HCT116 (cell line): Measurements from ENCODE around the gene TMC6. TPM values are rescaled to one million over a fixed set of nuclear protein-coding genes. Genes with fewer than 3 reads are reported as not detected.

Experiments
- ATAC-seq: fragments of 200-7000 bp; cut with Tn5 transposase; 2 replicates; pipeline ENCODE4 v1.9.1; 2020; ENCODE audit warnings: mild to moderate bottlenecking, moderate library complexity
- BruUV-seq: library from RNA; stranded (reverse); fragments of 400-500 nt; replicated peaks from 2 replicates; lab custom pipeline; 2021; lab: Mats Ljungman, UMichigan
- CTCF ChIA-PET: fragments of 300-600 bp; sonication (Branson Sonifier 250); formaldehyde crosslinking; loops from one replicate; lab custom pipeline; 2021; ENCODE audit warnings: antibody characterized with exemption; lab: Charles Lee
- POLR2A ChIA-PET: fragments of 300-600, 350-600 bp; sonication (Branson Sonifier 250); formaldehyde crosslinking; loops from one replicate; lab custom pipeline; 2021; ENCODE audit warnings: antibody characterized with exemption; lab: Charles Lee
- RAD21 ChIA-PET, 2 experiments: fragments of 300-600 bp; sonication (Branson Sonifier 250); formaldehyde crosslinking; loops; one replicate each; lab custom pipeline; 2023; ENCODE audit warnings: low total read pairs in 2 of 2; ENCODE audit not compliant: uncharacterized antibody in 2 of 2, unreplicated experiment in 2 of 2, low non-redundant PET in 1 of 2; lab: Charles Lee
- DNase-seq: peaks from one replicate; pipeline ENCODE4 v3.0.0-alpha.2; 2010; ENCODE audit warnings: low read depth, low spot score
- H2AFZ ChIP-seq: fragments of 200-600 bp; shearing (Covaris generic), sonication (generic); 2 replicates; pipeline ENCODE4 v1.6.1; 2017; ENCODE audit warnings: low read depth, mixed run types, mixed read lengths, antibody characterized with exemption, low read length; ENCODE audit not compliant: poor library complexity, severe bottlenecking
- H3K27ac ChIP-seq: 2 replicates; pipeline ENCODE4 v1.5.1; 2012; ENCODE audit warnings: low read depth, low read length
- H3K27me3 ChIP-seq: fragments of 200-600 bp; sonication (generic); 2 replicates; pipeline ENCODE4 v1.6.1; 2016; ENCODE audit warnings: mixed run types, low read length, mixed read lengths; ENCODE audit not compliant: insufficient read depth
- H3K36me3 ChIP-seq, 2 experiments: fragments of 200-500 bp in 1 of 2; fragments of 200-600 bp in 1 of 2; sonication (Bioruptor generic) in 1 of 2; sonication (generic) in 1 of 2; 2 replicates each; pipeline versions ENCODE4 v1.5.1 to v1.6.1; 2014 to 2016; ENCODE audit warnings: low read length in 2 of 2, inconsistent platforms in 1 of 2, mixed read lengths in 1 of 2, mixed run types in 1 of 2; ENCODE audit not compliant: insufficient read depth in 2 of 2, control insufficient read depth in 1 of 2
- H3K4me1 ChIP-seq, 2 experiments: fragments of 200-600 bp in 1 of 2; sonication (generic) in 1 of 2; 2 replicates each; pipeline versions ENCODE4 v1.5.1 to v1.6.1; 2012 to 2017; ENCODE audit warnings: low read length in 2 of 2, inconsistent platforms in 1 of 2, mild to moderate bottlenecking in 1 of 2, mixed read lengths in 1 of 2, mixed run types in 1 of 2, moderate library complexity in 1 of 2; ENCODE audit not compliant: insufficient read depth in 2 of 2, control insufficient read depth in 1 of 2
- H3K4me2 ChIP-seq: fragments of 200-600 bp; sonication (generic); 2 replicates; pipeline ENCODE4 v1.6.1; 2017; ENCODE audit warnings: mixed run types, low read length, mixed read lengths
- H3K4me3 ChIP-seq, 2 experiments: fragments of 200-600 bp in 1 of 2; sonication (generic) in 1 of 2; replicated peaks in 1 of 2; 2 replicates each; pipeline ENCODE4 v1.5.1; 2011 to 2016; ENCODE audit warnings: low read length in 2 of 2, control low read depth in 1 of 2, low read depth in 1 of 2, mild to moderate bottlenecking in 1 of 2, mixed read lengths in 1 of 2, mixed run types in 1 of 2
- H3K79me2 ChIP-seq: fragments of 200-600 bp; sonication (generic); 2 replicates; pipeline ENCODE4 v1.6.1; 2017; ENCODE audit warnings: mild to moderate bottlenecking, mixed run types, low read length, moderate library complexity, mixed read lengths; ENCODE audit not compliant: insufficient read depth
- H3K9ac ChIP-seq: fragments of 200-600 bp; sonication (generic); 2 replicates; pipeline ENCODE4 v1.6.1; 2016; ENCODE audit warnings: low read length, mixed read lengths
- H3K9me2 ChIP-seq: fragments of 200-600 bp; sonication (generic), shearing (Covaris generic); 2 replicates; pipeline ENCODE4 v1.6.1; 2017; ENCODE audit warnings: mixed run types, mild to moderate bottlenecking, moderate library complexity; ENCODE audit not compliant: insufficient read depth
- H3K9me3 ChIP-seq, 2 experiments: fragments of 200-500 bp in 1 of 2; fragments of 200-600 bp in 1 of 2; sonication (Bioruptor generic) in 1 of 2; sonication (generic) in 1 of 2; 2 replicates each; pipeline ENCODE4 v1.6.1; 2014 to 2017; ENCODE audit warnings: low read length in 2 of 2, mixed read lengths in 2 of 2, inconsistent platforms in 1 of 2, low read depth in 1 of 2, mild to moderate bottlenecking in 1 of 2, mixed run types in 1 of 2, moderate library complexity in 1 of 2; ENCODE audit not compliant: control insufficient read depth in 1 of 2, insufficient read depth in 1 of 2
- H4K20me1 ChIP-seq: fragments of 200-600 bp; sonication (generic), shearing (Covaris generic); 2 replicates; pipeline ENCODE4 v1.6.1; 2017; ENCODE audit warnings: mixed run types, mild to moderate bottlenecking, moderate library complexity; ENCODE audit not compliant: insufficient read depth
- EGR1 ChIP-seq: IDR thresholded peaks from 2 replicates; pipeline ENCODE4 v1.6.1; 2012; ENCODE audit warnings: low read depth
- FOSL1 ChIP-seq: IDR thresholded peaks from 2 replicates; pipeline ENCODE4 v1.6.1; 2012; ENCODE audit warnings: low read depth
- JUND ChIP-seq: IDR thresholded peaks from 2 replicates; pipeline ENCODE4 v1.6.1; 2012
- RAD21 ChIP-seq: IDR thresholded peaks from 2 replicates; pipeline ENCODE4 v1.6.1; 2012; ENCODE audit warnings: low read depth, mild to moderate bottlenecking
- SIN3A ChIP-seq: IDR thresholded peaks from 2 replicates; pipeline ENCODE4 v1.6.1; 2012; ENCODE audit warnings: low read depth
- SP1 ChIP-seq: IDR thresholded peaks from 2 replicates; pipeline ENCODE4 v1.6.1; 2012; ENCODE audit warnings: low read depth
- SRF ChIP-seq: IDR thresholded peaks from 2 replicates; pipeline ENCODE4 v1.6.1; 2012; ENCODE audit warnings: low read depth
- YY1 ChIP-seq: IDR thresholded peaks from 2 replicates; pipeline ENCODE4 v1.6.1; 2011; ENCODE audit warnings: low read length, low read depth, moderate library complexity, mild to moderate bottlenecking; ENCODE audit not compliant: insufficient replicate concordance; ENCODE audit errors: extremely low read depth
- ZFX ChIP-seq: fragments of 450-650 bp; IDR thresholded peaks from 2 replicates; pipeline ENCODE4 v1.6.1; 2017
- ZNF274 ChIP-seq: fragments of 200-500 bp; sonication (Bioruptor generic); IDR thresholded peaks from 2 replicates; pipeline ENCODE4 v1.6.1; 2014; ENCODE audit warnings: mild to moderate bottlenecking, low read depth, low read length, inconsistent platforms
- intact Hi-C: fragments of 100-400 bp; cut with micrococcal nuclease; formaldehyde crosslinking; loops from 2 replicates; pipeline ENCODE4 v1.10.0; 2022
- total RNA-seq: library from RNA; stranded (reverse); gene quantifications from one replicate; pipeline ENCODE4 v1.2.1, GENCODE V29; 2021; ENCODE audit not compliant: unreplicated experiment
- TF ChIP-seq, protein P1 (sequence below): IDR thresholded peaks from 2 replicates; pipeline ENCODE4 v1.6.1; 2012
- TF ChIP-seq, protein P2 (sequence below): IDR thresholded peaks from 2 replicates; pipeline ENCODE4 v1.6.1; 2012

Gene TMC6
- total RNA-seq, 1 experiment from 2014 or later = 142 TPM

DNA sequence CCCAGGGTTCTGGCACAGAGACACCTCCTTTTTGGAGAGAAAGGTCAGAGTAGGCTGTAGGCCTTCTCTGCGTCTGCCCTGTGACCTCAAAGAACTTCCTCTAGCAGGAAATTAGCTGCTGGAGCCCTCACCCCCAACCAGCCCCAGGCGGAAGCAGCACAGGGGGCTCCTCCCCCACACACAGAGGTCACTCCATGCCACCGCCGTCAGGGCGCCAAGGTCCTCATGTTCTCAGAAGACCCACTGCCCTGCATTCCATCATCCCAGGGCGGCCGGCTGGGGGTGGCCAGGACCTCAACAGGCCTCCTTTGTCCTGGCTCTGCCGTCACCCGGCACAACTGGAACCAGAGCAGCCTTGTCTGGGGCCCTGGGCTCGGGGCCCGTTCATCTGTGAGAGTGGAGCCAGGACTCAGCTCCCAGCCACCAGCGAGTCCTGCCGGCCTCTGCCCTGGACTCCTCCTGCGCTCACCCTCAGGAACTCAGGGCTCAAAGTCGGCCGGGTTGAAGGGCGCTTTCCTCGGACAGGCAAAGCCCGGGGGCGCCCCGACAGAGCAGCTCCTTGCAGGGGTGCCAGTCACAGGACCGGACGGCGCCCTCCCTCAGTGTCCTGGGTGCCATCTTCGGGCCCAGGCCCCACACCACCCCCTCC is 1.2 kb downstream of the TMC6 start:
- Histone ChIP-seq H3K9me3 (no peaks in the 10 kb centered on the region), H3K9me2 (no peaks in the 10 kb centered on the region), H2AFZ (no peak overlapping the region), H3K4me2 (peak overlapping the region; percentile 96), H3K9ac (peak overlapping the region; percentile 77), H3K27ac (peak overlapping the region; percentile 95), H3K36me3 (peaks cover 5 to 17% of the 10 kb centered on the region in 2 experiments; a peak in 3 of 4 replicates), H3K27me3 (no peaks in the 10 kb centered on the region), H4K20me1 (no peaks in the 10 kb centered on the region), H3K79me2 (peaks cover 17% of the 10 kb centered on the region; the same call in 1 of the 2 replicates), H3K4me1 (peaks cover 32 to 52% of the 10 kb centered on the region in 2 experiments), H3K4me3 (peak overlapping the region; percentile 89 to 92)
- DNase-seq (no peak), ATAC-seq (peak; percentile 10)
- ChIA-PET POLR2A (interaction anchor here (1.0 to 4.2 kb wide), 6 partner anchors 8 to 60 kb away, joined by 3 to 35 read pairs (median 10); partner anchors contain the start of genes AFMID and TK1), CTCF (interaction anchor here (1.2 to 2.1 kb wide), 3 partner anchors 10 to 15 kb away, joined by 6 to 9 read pairs (median 6); no protein-coding TSS in a partner anchor), RAD21 (interaction anchor here in 1 of 2 experiments (1.1 kb wide), 1 partner anchor 124 kb away, joined by 4 read pairs; no protein-coding TSS in a partner anchor)
- BruUV-seq = no TSS peak
- intact Hi-C loops = loop anchor here (5.0 kb wide), 1 partner anchor 125 kb away; no protein-coding TSS in a partner anchor
- TF ChIP-seq SIN3A = no peak

DNA sequence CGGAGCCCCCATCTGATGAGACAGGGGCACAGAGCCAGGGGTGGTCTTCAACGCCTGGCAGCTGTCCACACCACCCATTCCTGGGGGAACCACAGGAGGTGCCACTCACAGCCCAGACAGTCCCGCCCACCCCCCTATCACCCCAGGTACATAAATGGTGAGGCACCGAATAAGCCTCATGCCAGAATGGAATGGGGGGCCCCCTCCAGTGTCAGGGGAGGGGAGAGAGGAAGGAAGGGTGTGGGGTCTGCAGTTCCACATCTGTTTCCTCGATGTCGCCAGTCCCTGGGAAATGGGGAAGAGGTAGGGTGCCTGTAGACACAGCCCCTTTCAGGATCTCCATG is 1.7 kb downstream of the TMC6 start:
- ATAC-seq (no peak), DNase-seq (no peak)
- peak overlapping the region; percentile 96 for H3K4me2 ChIP-seq
- H3K27ac ChIP-seq = peak overlapping the region; percentile 95; the same call in 1 of the 2 replicates
- peaks cover 5 to 20% of the 10 kb centered on the region in 2 experiments; a peak in 3 of 4 replicates for H3K36me3 ChIP-seq
- H2AFZ ChIP-seq = no peak overlapping the region
- CTCF ChIA-PET = no interaction called here
- no peaks in the 10 kb centered on the region for H3K27me3 ChIP-seq
- POLR2A ChIA-PET = interaction anchor here (0.9 to 4.2 kb wide), 3 partner anchors 8 to 60 kb away, joined by 3 to 35 read pairs (median 5); partner anchors contain the start of genes AFMID and TK1
- BruUV-seq = no TSS peak
- peaks cover 31 to 47% of the 10 kb centered on the region in 2 experiments; a peak in 3 of 4 replicates for H3K4me1 ChIP-seq
- H3K9ac ChIP-seq = peak overlapping the region; percentile 77
- peaks cover 17% of the 10 kb centered on the region; the same call in 1 of the 2 replicates for H3K79me2 ChIP-seq
- H3K4me3 ChIP-seq = peak overlapping the region; percentile 89 to 92
- RAD21 ChIA-PET = no interaction called here
- no peaks in the 10 kb centered on the region for H3K9me2 ChIP-seq
- TF ChIP-seq ZFX (no peak), SRF (no peak), RAD21 (no peak), SP1 (no peak), JUND (no peak), FOSL1 (no peak), YY1 (no peak), EGR1 (no peak), ZNF274 (no peak)
- TF ChIP-seq, protein P1, sequence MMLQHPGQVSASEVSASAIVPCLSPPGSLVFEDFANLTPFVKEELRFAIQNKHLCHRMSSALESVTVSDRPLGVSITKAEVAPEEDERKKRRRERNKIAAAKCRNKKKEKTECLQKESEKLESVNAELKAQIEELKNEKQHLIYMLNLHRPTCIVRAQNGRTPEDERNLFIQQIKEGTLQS = no peak
- TF ChIP-seq, protein P2, sequence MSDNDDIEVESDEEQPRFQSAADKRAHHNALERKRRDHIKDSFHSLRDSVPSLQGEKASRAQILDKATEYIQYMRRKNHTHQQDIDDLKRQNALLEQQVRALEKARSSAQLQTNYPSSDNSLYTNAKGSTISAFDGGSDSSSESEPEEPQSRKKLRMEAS = no peak
- H3K9me3 ChIP-seq = no peaks in the 10 kb centered on the region
- H4K20me1 ChIP-seq = no peaks in the 10 kb centered on the region
- intact Hi-C loops = loop anchor here (5.0 kb wide), 1 partner anchor 125 kb away; no protein-coding TSS in a partner anchor
